HEK293 (cell line): Measurements from ENCODE around the gene BCAS3.

Source experiments
- CTCF ChIA-PET: fragments of 350-600 bp; formaldehyde crosslinking; extraction: SDS; loops from one replicate; lab custom pipeline; 2021; ENCODE audit warnings: antibody characterized with exemption; lab: Yijun Ruan, JAX
- POLR2A ChIA-PET: fragments of 300-600 bp; formaldehyde crosslinking; extraction: SDS; loops from one replicate; lab custom pipeline; 2020; ENCODE audit warnings: antibody characterized with exemption, inconsistent platforms; lab: Yijun Ruan, JAX
- H3K27ac ChIP-seq: fragments of 200-500 bp; sonication (Bioruptor generic); 2 replicates; pipeline ENCODE4 v1.5.1; 2014; ENCODE audit warnings: low read depth, low read length, control low read depth, inconsistent platforms; ENCODE audit errors: extremely low read depth
- H3K36me3 ChIP-seq, 2 experiments: fragments of 200-500 bp in 1 of 2; sonication (Bioruptor generic) in 1 of 2; 1 replicate in 1 of 2; 2 replicates in 1 of 2; pipeline ENCODE4 v1.5.1; 2014 to 2017; ENCODE audit warnings: inconsistent platforms in 2 of 2, low read length in 2 of 2; ENCODE audit not compliant: control insufficient read depth in 2 of 2, insufficient read depth in 1 of 2
- H3K4me1 ChIP-seq: fragments of 200-500 bp; sonication (Bioruptor generic); 2 replicates; pipeline ENCODE4 v1.5.1; 2014; ENCODE audit warnings: mild to moderate bottlenecking, low read length, inconsistent platforms; ENCODE audit not compliant: control insufficient read depth, insufficient read depth
- H3K4me3 ChIP-seq: 2 replicates; pipeline ENCODE4 v1.5.1; 2011; ENCODE audit warnings: low read depth, mild to moderate bottlenecking, control low read depth, low read length, moderate library complexity
- H3K9me3 ChIP-seq: fragments of 200-500 bp; sonication (Bioruptor generic); 2 replicates; pipeline ENCODE4 v1.5.1; 2014; ENCODE audit warnings: low read depth, low read length, inconsistent platforms; ENCODE audit not compliant: control insufficient read depth, insufficient read depth
- HOXD13 ChIP-seq: sonication (generic); formaldehyde crosslinking; IDR thresholded peaks from 2 replicates; pipeline ENCODE4 v1.8.0; 2022; ENCODE audit warnings: missing genetic modification reagents, borderline replicate concordance
- IKZF3 ChIP-seq: fragments of 450-650 bp; IDR thresholded peaks from 2 replicates; pipeline ENCODE4 v1.5.0; 2018; ENCODE audit warnings: missing biosample characterization, mild to moderate bottlenecking, missing genetic modification characterization, moderate library complexity
- INSM2 ChIP-seq: fragments of 450-650 bp; formaldehyde crosslinking; IDR thresholded peaks from 2 replicates; pipeline ENCODE4 v1.5.1; 2016; ENCODE audit warnings: missing biosample characterization, missing genetic modification characterization
- KLF10 ChIP-seq: fragments of 450-650 bp; IDR thresholded peaks from 2 replicates; pipeline ENCODE4 v1.5.1; 2018; ENCODE audit warnings: missing biosample characterization, mild to moderate bottlenecking, missing genetic modification characterization
- KLF9 ChIP-seq: fragments of 450-650 bp; formaldehyde crosslinking; IDR thresholded peaks from 2 replicates; pipeline ENCODE4 v1.5.1; 2016; ENCODE audit warnings: missing biosample characterization, missing genetic modification characterization, low read depth
- ZBTB6 ChIP-seq: fragments of 450-650 bp; formaldehyde crosslinking; IDR thresholded peaks from 2 replicates; pipeline ENCODE4 v1.5.1; 2017; ENCODE audit warnings: missing biosample characterization, missing genetic modification characterization
- ZIC2 ChIP-seq: fragments of 450-650 bp; formaldehyde crosslinking; IDR thresholded peaks from 2 replicates; pipeline ENCODE4 v1.5.1; 2016; ENCODE audit warnings: missing biosample characterization, missing genetic modification characterization
- ZNF112 ChIP-seq: fragments of 450-650 bp; formaldehyde crosslinking; IDR thresholded peaks from 2 replicates; pipeline ENCODE4 v1.5.0; 2017; ENCODE audit warnings: missing biosample characterization, missing genetic modification characterization
- ZNF146 ChIP-seq: fragments of 450-650 bp; formaldehyde crosslinking; IDR thresholded peaks from 2 replicates; pipeline ENCODE4 v1.5.1; 2016; ENCODE audit warnings: missing biosample characterization, missing genetic modification characterization
- ZNF202 ChIP-seq: fragments of 450-650 bp; formaldehyde crosslinking; IDR thresholded peaks from 2 replicates; pipeline ENCODE4 v1.5.1; 2016; ENCODE audit warnings: missing biosample characterization, missing genetic modification characterization, borderline replicate concordance
- ZNF324 ChIP-seq: fragments of 450-650 bp; formaldehyde crosslinking; IDR thresholded peaks from 2 replicates; pipeline ENCODE4 v1.5.1; 2016; ENCODE audit warnings: missing biosample characterization, missing genetic modification characterization
- ZNF394 ChIP-seq: fragments of 450-650 bp; formaldehyde crosslinking; IDR thresholded peaks from 2 replicates; pipeline ENCODE4 v1.5.1; 2016; ENCODE audit warnings: missing biosample characterization, missing genetic modification characterization, mild to moderate bottlenecking, moderate library complexity, borderline replicate concordance
- ZNF404 ChIP-seq: fragments of 450-650 bp; formaldehyde crosslinking; IDR thresholded peaks from 2 replicates; pipeline ENCODE4 v1.5.1; 2017; ENCODE audit warnings: missing biosample characterization, missing genetic modification characterization
- ZNF433 ChIP-seq: fragments of 450-650 bp; formaldehyde crosslinking; IDR thresholded peaks from 2 replicates; pipeline ENCODE4 v1.5.1; 2016; ENCODE audit warnings: missing biosample characterization, missing genetic modification characterization, low read depth
- ZNF48 ChIP-seq: fragments of 450-650 bp; formaldehyde crosslinking; IDR thresholded peaks from 2 replicates; pipeline ENCODE4 v1.5.1; 2016; ENCODE audit warnings: missing biosample characterization, missing genetic modification characterization
- ZNF501 ChIP-seq: fragments of 450-650 bp; formaldehyde crosslinking; IDR thresholded peaks from 2 replicates; pipeline ENCODE4 v1.5.1; 2016; ENCODE audit warnings: missing biosample characterization, missing genetic modification characterization
- ZNF558 ChIP-seq: fragments of 450-650 bp; formaldehyde crosslinking; IDR thresholded peaks from 2 replicates; pipeline ENCODE4 v1.5.1; 2016; ENCODE audit warnings: missing biosample characterization, missing genetic modification characterization
- ZNF610 ChIP-seq: fragments of 450-650 bp; formaldehyde crosslinking; IDR thresholded peaks from 2 replicates; pipeline ENCODE4 v1.5.1; 2016; ENCODE audit warnings: missing biosample characterization, missing genetic modification characterization, borderline replicate concordance
- ZNF654 ChIP-seq: fragments of 450-650 bp; formaldehyde crosslinking; IDR thresholded peaks from 2 replicates; pipeline ENCODE4 v1.5.1; 2016; ENCODE audit warnings: low read depth, missing biosample characterization, missing genetic modification characterization
- ZNF768 ChIP-seq: fragments of 450-650 bp; formaldehyde crosslinking; IDR thresholded peaks from 2 replicates; pipeline ENCODE4 v1.5.1; 2018; ENCODE audit warnings: missing biosample characterization, mild to moderate bottlenecking, missing genetic modification characterization
- ZNF785 ChIP-seq: fragments of 450-650 bp; formaldehyde crosslinking; IDR thresholded peaks from 2 replicates; pipeline ENCODE4 v1.5.1; 2016; ENCODE audit warnings: missing biosample characterization, missing genetic modification characterization
- TF ChIP-seq, protein P1 (sequence below): fragments of 450-650 bp; formaldehyde crosslinking; IDR thresholded peaks from 2 replicates; pipeline ENCODE4 v1.5.1; 2016; ENCODE audit warnings: missing biosample characterization, missing genetic modification characterization, low read depth
- TF ChIP-seq, protein P2 (sequence below): fragments of 450-650 bp; IDR thresholded peaks from 2 replicates; pipeline ENCODE4 v1.5.1; 2018; ENCODE audit warnings: missing biosample characterization, mild to moderate bottlenecking, missing genetic modification characterization

The BCAS3 gene

DNA sequence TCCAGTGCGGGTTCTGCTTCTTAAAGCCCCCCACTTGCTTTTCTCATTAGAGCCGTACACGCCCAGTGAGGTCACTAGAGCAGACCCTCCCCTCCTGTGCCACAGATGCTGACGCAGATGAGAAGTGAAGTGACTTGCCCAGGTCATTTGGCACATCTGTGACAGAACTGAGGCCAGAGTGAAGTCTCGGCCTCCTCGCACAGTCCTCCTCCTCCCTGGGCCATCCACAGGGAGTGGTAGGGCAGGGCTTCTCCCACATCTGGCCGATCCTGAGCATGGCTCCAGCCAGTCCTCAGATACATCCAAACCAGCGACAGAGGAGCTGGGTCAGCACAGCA is 706.7 kb downstream of the BCAS3 start:
- ChIA-PET POLR2A (no interaction called here), CTCF (interaction anchor here (0.6 kb wide), 1 partner anchor 9 kb away, joined by 3 read pairs; no protein-coding TSS in a partner anchor)
- no peaks in the 10 kb centered on the region for H3K36me3 ChIP-seq
- H3K4me3 ChIP-seq, result no peak overlapping the region
- H3K9me3 ChIP-seq, result no peaks in the 10 kb centered on the region
- no peak for TF ChIP-seq ZNF785 (tag by site-specific recombination)
- TF ChIP-seq, protein P1, sequence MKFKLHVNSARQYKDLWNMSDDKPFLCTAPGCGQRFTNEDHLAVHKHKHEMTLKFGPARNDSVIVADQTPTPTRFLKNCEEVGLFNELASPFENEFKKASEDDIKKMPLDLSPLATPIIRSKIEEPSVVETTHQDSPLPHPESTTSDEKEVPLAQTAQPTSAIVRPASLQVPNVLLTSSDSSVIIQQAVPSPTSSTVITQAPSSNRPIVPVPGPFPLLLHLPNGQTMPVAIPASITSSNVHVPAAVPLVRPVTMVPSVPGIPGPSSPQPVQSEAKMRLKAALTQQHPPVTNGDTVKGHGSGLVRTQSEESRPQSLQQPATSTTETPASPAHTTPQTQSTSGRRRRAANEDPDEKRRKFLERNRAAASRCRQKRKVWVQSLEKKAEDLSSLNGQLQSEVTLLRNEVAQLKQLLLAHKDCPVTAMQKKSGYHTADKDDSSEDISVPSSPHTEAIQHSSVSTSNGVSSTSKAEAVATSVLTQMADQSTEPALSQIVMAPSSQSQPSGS (tag by site-specific recombination), result no peak
- TF ChIP-seq ZNF202 (tag by site-specific recombination), result no peak
- TF ChIP-seq ZNF654 (tag by site-specific recombination), result no peak
- no peak for TF ChIP-seq IKZF3 (tag by site-specific recombination)
- no peak for TF ChIP-seq ZNF768 (tag by site-specific recombination)
- no peak for TF ChIP-seq INSM2 (tag by site-specific recombination)
- no peak for TF ChIP-seq HOXD13
- no peak for TF ChIP-seq ZNF501 (tag by site-specific recombination)
- no peak for TF ChIP-seq KLF10 (tag by site-specific recombination)
- no peak for TF ChIP-seq ZNF558 (tag by site-specific recombination)
- no peak for TF ChIP-seq ZNF394 (tag by site-specific recombination)
- TF ChIP-seq ZNF324, result no peak
- TF ChIP-seq ZNF48, result no peak
- TF ChIP-seq, protein P2, sequence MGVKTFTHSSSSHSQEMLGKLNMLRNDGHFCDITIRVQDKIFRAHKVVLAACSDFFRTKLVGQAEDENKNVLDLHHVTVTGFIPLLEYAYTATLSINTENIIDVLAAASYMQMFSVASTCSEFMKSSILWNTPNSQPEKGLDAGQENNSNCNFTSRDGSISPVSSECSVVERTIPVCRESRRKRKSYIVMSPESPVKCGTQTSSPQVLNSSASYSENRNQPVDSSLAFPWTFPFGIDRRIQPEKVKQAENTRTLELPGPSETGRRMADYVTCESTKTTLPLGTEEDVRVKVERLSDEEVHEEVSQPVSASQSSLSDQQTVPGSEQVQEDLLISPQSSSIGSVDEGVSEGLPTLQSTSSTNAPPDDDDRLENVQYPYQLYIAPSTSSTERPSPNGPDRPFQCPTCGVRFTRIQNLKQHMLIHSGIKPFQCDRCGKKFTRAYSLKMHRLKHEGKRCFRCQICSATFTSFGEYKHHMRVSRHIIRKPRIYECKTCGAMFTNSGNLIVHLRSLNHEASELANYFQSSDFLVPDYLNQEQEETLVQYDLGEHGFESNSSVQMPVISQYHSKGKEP (tag by site-specific recombination), result no peak
- no peak for TF ChIP-seq KLF9 (tag by site-specific recombination)
- no peak for TF ChIP-seq ZNF404 (tag by site-specific recombination)
- no peak for TF ChIP-seq ZNF146
- H3K27ac ChIP-seq, result no peak overlapping the region
- no peaks in the 10 kb centered on the region for H3K4me1 ChIP-seq

GRCh38 chr17:61384692-61385576 is 707.3 kb downstream of the BCAS3 start:
- ChIA-PET POLR2A (no interaction called here), CTCF (interaction anchor here (0.6 to 0.7 kb wide), 3 partner anchors 9 to 40 kb away, joined by 3 to 6 read pairs (median 3); no protein-coding TSS in a partner anchor)
- TF ChIP-seq ZBTB6 (no peak), ZNF610 (tag by site-specific recombination) (no peak), ZNF433 (tag by site-specific recombination) (no peak), ZNF785 (tag by site-specific recombination) (no peak), ZNF112 (tag by site-specific recombination) (no peak), ZIC2 (peak; percentile 77)

More at GRCh38 chr17:61384692-61385576, 707.3 kb downstream of the BCAS3 start:
- Histone ChIP-seq H3K36me3 (no peaks in the 10 kb centered on the region), H3K4me3 (no peak overlapping the region), H3K9me3 (no peaks in the 10 kb centered on the region), H3K27ac (no peak overlapping the region), H3K4me1 (no peaks in the 10 kb centered on the region; the same call in 1 of the 2 replicates)
